ENCODE measurements around the gene CDC42BPA. TPM values are rescaled to one million over a fixed set of nuclear protein-coding genes. Genes with fewer than 3 reads are reported as not detected.

The CDC42BPA gene
- total RNA-seq, 4 donors from 2014 or later: 16.8 to 26.9 (median 22.5) TPM

DNA sequence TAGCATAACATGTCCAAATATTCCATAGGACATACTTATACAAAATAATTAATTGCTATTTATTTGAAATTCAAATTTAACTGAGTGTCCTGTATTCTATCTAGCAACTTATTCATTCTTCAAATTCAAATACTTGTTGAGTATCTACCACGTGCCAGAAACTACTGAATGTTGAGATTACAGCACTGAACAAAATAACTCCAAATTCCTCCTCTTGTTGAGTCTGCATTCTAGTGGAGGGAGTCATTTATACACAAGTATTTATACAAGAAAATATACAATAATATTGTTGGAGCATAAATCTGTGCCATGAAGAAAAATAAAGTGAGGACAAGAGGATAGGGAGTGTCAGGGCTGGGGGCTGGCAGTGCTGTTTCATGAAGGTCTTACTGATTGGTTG, 43.7 kb upstream of the CDC42BPA start:
- WGBS, 2 donors: 61 to 73% methylated on average over 1 of the region's 1 CpG
- H3K4me3 ChIP-seq (ENCODE audit: low read depth, poor library complexity, severe bottlenecking): no peak overlapping the region
- no peak for TF ChIP-seq POLR2A (IDR thresholded peaks at IDR 0.05)
- TF ChIP-seq, protein P1, sequence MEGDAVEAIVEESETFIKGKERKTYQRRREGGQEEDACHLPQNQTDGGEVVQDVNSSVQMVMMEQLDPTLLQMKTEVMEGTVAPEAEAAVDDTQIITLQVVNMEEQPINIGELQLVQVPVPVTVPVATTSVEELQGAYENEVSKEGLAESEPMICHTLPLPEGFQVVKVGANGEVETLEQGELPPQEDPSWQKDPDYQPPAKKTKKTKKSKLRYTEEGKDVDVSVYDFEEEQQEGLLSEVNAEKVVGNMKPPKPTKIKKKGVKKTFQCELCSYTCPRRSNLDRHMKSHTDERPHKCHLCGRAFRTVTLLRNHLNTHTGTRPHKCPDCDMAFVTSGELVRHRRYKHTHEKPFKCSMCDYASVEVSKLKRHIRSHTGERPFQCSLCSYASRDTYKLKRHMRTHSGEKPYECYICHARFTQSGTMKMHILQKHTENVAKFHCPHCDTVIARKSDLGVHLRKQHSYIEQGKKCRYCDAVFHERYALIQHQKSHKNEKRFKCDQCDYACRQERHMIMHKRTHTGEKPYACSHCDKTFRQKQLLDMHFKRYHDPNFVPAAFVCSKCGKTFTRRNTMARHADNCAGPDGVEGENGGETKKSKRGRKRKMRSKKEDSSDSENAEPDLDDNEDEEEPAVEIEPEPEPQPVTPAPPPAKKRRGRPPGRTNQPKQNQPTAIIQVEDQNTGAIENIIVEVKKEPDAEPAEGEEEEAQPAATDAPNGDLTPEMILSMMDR (IDR thresholded peaks at IDR 0.05): no peak
- no peak for DNase-seq (ENCODE audit: low spot score in 2 of 2)
- intact Hi-C loops (cut with DNase I; ENCODE audit: low total_unique reads): loop anchor here (5.0 kb wide), 1 partner anchor 355 kb away; no protein-coding TSS in a partner anchor

DNA sequence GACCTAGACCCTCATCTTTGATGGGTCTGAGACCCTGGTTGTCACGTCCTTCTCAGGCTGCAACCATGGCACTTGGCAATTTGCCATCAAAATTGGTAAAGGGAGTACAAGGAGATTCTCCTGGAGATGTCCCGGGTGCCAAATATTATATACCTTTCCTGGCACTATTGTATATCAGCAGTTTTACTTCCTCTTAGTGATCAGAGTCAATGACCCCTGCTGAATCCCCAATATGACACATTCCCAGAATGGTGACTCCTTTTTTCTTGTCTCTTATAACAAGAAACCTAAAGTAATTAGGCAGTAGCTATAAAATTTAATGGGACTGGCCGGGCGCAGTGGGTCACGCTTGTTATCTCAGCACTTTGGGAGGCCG, 39.6 kb upstream of the CDC42BPA start:
- no peak for TF ChIP-seq POLR2A (IDR thresholded peaks at IDR 0.05)
- TF ChIP-seq, protein P1 (IDR thresholded peaks at IDR 0.05): no peak
- no peak for DNase-seq (ENCODE audit: low spot score in 2 of 2)
- intact Hi-C loops (cut with DNase I; ENCODE audit: low total_unique reads): no loop called here

DNA sequence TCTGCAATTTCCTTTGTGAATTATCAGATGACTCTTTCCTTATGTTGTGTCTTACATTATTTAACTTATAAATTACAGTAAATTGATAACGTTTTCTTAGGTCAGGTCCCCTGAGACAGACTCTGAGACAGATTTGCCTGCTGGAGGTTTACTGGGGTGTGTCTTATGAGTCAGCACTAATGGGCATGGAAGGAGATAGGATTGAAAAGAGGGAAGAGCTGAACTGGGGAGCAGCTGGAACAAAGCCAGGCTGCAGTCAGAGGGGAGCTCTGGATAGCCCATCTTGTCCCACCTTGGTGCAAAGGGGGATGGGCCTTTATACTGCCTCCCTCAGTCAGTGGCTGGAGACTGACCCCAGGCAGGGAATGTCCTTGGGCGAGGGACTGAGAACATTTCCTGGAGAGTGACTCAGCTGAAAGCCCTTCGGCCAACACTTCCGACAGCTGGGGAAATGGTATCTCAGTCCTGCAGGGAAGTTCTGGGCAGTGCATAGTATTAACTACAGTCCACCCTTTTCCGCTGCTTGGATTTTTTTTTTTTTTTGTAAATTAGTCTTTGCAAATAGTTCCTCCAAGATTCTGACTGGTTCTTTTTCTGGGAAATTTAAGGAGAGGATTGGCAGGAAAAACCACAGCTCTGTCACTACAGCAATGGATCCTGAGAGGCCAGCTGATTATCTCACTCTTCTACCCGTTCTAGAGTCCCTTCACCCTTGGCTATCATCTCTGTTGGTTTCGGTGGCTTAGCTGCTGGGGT, 39.1 kb upstream of the CDC42BPA start:
- H3K4me3 ChIP-seq (ENCODE audit: low read depth, poor library complexity, severe bottlenecking): no peak overlapping the region
- DNase-seq (ENCODE audit: low spot score in 2 of 2): peak in 1 of 2 donors; percentile 23
- no peak for TF ChIP-seq POLR2A (IDR thresholded peaks at IDR 0.05)
- TF ChIP-seq, protein P1 (IDR thresholded peaks at IDR 0.05): no peak
- 37 to 46% methylated on average over 7 of the region's 7 CpGs for WGBS, 2 donors
- intact Hi-C loops (cut with DNase I; ENCODE audit: low total_unique reads): no loop called here

More for the DNA sequence above, 39.6 kb upstream of the CDC42BPA start:
- no peak overlapping the region for H3K4me3 ChIP-seq (ENCODE audit: low read depth, poor library complexity, severe bottlenecking)
- 87 to 88% methylated on average over 6 of the region's 6 CpGs for WGBS, 2 donors

DNA sequence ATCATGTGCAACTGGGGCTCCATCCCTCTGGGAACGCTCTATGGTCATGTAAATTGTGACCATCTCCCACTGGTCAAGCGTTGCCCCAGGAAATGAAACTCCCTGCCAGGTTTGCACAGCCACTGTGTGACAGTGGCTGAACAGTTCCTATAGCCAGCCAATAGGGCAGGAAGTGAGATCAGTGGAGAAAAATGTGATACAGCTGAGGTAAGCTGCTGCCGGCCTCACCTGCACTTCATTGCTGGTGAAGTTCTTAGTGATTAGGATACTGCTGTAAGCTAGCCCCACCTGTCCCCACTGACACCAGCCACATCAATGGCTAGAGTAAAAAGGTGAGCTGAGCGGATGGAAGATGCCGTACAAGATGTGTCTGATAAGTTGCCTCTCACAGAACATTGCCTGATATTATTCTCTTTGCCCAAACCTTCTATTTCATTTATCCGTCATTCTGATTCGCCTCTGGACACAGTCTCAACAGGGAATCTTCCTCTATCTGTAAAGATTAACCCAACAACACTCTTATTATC, 38.4 kb upstream of the CDC42BPA start:
- DNase-seq (ENCODE audit: low spot score in 2 of 2): no peak
- intact Hi-C loops (cut with DNase I; ENCODE audit: low total_unique reads): no loop called here
- WGBS, 2 donors: 72 to 77% methylated on average over 7 of the region's 7 CpGs
- H3K4me3 ChIP-seq (ENCODE audit: low read depth, poor library complexity, severe bottlenecking): no peak overlapping the region
- TF ChIP-seq, protein P1 (IDR thresholded peaks at IDR 0.05): no peak
- TF ChIP-seq POLR2A (IDR thresholded peaks at IDR 0.05): no peak

DNA sequence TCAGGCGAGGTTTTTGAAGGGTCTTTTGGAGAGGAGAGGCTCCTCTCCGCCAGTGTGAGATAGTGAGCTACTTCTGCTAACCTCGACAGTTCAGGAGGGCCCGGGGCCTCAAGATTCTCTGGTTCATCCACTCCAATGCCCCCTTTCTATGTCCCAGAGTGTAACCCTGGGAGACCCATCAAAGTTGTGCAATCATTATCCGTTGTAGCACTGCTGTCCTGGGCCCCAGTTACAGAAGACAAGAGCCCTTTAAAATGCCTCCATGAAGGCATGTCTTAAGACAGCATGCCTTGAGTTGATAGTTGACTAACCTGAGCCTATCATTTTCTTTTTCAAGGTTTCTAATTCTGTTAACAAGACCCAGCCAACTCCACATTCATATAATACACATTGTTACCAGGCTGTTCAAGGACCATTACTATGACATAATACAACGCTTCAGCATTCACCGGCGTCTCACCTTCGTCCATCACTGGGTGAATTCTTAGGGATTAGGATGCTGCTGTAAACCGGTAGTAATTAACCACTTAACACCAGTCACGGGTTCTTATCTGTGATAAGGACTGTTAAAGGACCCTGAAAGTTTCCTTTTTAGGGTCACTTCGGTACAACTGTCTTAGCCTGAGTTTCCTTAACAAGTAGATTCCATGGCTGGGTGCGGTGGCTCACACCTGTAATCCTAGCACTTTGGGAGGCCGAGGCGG, 37.4 kb upstream of the CDC42BPA start:
- H3K4me3 ChIP-seq (ENCODE audit: low read depth, poor library complexity, severe bottlenecking): no peak overlapping the region
- WGBS, 2 donors: 90 to 91% methylated on average over 15 of the region's 15 CpGs
- no peak for TF ChIP-seq POLR2A (IDR thresholded peaks at IDR 0.05)
- TF ChIP-seq, protein P1 (IDR thresholded peaks at IDR 0.05): no peak
- no peak for DNase-seq (ENCODE audit: low spot score in 2 of 2)
- intact Hi-C loops (cut with DNase I; ENCODE audit: low total_unique reads): no loop called here

Measured in lower leg skin (tissue), 4 donors.